Cardiac muscle cell (in vitro differentiated cells and primary cell): ENCODE results near the gene BCAS3. TPM values are rescaled to one million over a fixed set of nuclear protein-coding genes. Genes with fewer than 3 reads are reported as not detected.

Experiments
- DNase-seq, 2 donors: peaks; one replicate each; pipeline versions ENCODE4 v3.0.0 to v3.0.0-alpha.2; 2010 to 2017; ENCODE audit warnings: low read depth in 1 of 2, low spot score in 1 of 2
- H3K27ac ChIP-seq: fragments of 200-600 bp; sonication (generic); 2 replicates; pipeline ENCODE4 v1.5.1; 2016
- H3K27me3 ChIP-seq: fragments of 200-600 bp; sonication (generic); 2 replicates; pipeline ENCODE4 v1.6.0; 2016; ENCODE audit warnings: control low read depth
- H3K36me3 ChIP-seq: fragments of 200-600 bp; sonication (generic); 2 replicates; pipeline ENCODE4 v1.5.1; 2016; ENCODE audit warnings: control low read depth
- H3K4me1 ChIP-seq: fragments of 200-600 bp; sonication (generic); 2 replicates; pipeline ENCODE4 v1.8.1; 2017; ENCODE audit warnings: low read depth, mild to moderate bottlenecking, mixed run types
- H3K4me3 ChIP-seq: fragments of 200-600 bp; sonication (generic); 2 replicates; pipeline ENCODE4 v1.5.1; 2016; ENCODE audit warnings: mild to moderate bottlenecking
- H3K9me3 ChIP-seq: fragments of 200-600 bp; sonication (generic); 2 replicates; pipeline ENCODE4 v1.5.1; 2017; ENCODE audit warnings: low read depth, mild to moderate bottlenecking, control low read depth
- CTCF ChIP-seq: IDR thresholded peaks from 2 replicates; pipeline ENCODE4 v1.5.1; 2012; ENCODE audit warnings: low read depth, mild to moderate bottlenecking, low read length
- polyA plus RNA-seq: library from polyadenylated mRNA; unstranded; fragments of >200 nt; fragmentation: Nextera tagmentation; extraction: Ambion mirVana; gene quantifications from 2 replicates; pipeline ENCODE4 v1.2.1, GENCODE V29; 2016
- total RNA-seq: library from RNA; depleted of rRNA; stranded (reverse); fragments of >200 nt; gene quantifications from 2 replicates; pipeline ENCODE4 v1.2.3, GENCODE V29; 2016

The BCAS3 gene
- total and polyA plus RNA-seq, 2 experiments from 2014 or later = 36.5 to 39.6 TPM

- no peaks in the 10 kb centered on the region for H3K36me3 ChIP-seq
- H3K4me1 ChIP-seq = peaks cover 56% of the 10 kb centered on the region
- no peak for DNase-seq
- no peaks in the 10 kb centered on the region for H3K9me3 ChIP-seq
- H3K4me3 ChIP-seq = no peak overlapping the region
- H3K27ac ChIP-seq = peak overlapping the region; percentile 77
- no peak for TF ChIP-seq CTCF
- H3K27me3 ChIP-seq = no peaks in the 10 kb centered on the region
Measured at GRCh38 chr17:61313461-61314326, 636.0 kb downstream of the BCAS3 start.

DNA sequence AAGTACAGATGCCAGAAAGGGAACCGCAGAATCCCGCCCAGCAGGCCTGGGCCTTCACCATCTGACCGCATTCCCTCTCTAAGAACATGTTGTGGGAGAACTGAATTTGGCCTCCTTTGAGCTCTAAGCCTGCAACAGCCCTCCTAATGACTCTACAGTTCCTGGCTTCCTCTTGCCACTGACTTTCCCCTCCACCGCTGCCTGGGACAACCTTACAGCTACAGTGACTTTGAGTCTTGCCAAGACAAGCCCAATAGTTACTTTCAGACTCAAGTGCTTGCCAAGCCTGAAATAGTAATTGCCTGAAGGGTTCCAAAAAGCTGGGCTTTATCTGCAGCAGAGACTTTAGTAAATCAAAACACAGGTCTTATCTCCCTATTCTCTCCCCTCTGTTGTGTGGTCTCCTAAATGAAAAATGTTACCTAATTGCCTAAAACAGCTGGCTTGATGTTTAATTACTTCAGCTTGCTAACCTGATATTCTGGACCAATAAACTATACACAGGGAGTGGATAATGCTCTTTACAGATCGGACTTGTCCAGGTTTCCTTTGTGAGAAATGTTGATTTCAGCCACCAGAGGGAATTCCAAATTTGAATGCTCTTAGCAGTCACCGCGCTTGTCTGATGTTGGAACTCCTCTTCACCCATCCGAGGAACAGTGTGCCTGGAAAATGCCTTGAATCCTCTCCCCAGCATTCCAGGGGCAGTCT, 636.9 kb downstream of the BCAS3 start:
- peak; percentile 43 to 89 for DNase-seq
- H3K36me3 ChIP-seq = no peaks in the 10 kb centered on the region
- TF ChIP-seq CTCF = peak; percentile 37
- H3K27ac ChIP-seq = peak overlapping the region; percentile 77
- H3K9me3 ChIP-seq = no peaks in the 10 kb centered on the region
- H3K4me1 ChIP-seq = peaks cover 57% of the 10 kb centered on the region
- H3K27me3 ChIP-seq = no peaks in the 10 kb centered on the region
- no peak overlapping the region for H3K4me3 ChIP-seq

DNA sequence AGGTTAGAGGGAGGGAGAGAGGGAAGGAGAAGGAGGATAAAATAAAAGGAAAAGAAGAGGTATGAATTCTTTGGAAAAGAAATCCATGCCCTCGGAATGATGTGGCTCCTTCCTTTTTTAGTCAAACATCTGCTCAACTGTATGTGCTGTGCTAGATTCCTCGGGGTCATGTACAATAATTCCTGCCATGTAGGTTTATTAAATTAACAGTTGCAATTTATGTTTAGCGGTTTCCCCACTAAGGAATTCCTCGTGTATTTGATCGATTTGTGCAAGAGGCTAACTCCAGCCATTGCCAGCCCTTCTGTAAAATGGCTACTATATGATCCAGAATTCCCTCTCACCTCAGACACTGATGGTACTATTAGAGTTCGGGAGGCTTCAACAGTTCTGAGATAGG, 639.0 kb downstream of the BCAS3 start:
- Histone ChIP-seq H3K9me3 (no peaks in the 10 kb centered on the region), H3K27me3 (no peaks in the 10 kb centered on the region), H3K4me3 (no peak overlapping the region), H3K36me3 (no peaks in the 10 kb centered on the region), H3K27ac (no peak overlapping the region), H3K4me1 (peaks cover 50% of the 10 kb centered on the region)
- no peak for DNase-seq
- no peak for TF ChIP-seq CTCF

- peaks cover 51% of the 10 kb centered on the region for H3K4me1 ChIP-seq
- H3K4me3 ChIP-seq = no peak overlapping the region
- H3K36me3 ChIP-seq = no peaks in the 10 kb centered on the region
- no peak overlapping the region for H3K27ac ChIP-seq
- H3K27me3 ChIP-seq = no peaks in the 10 kb centered on the region
- no peak for TF ChIP-seq CTCF
- no peaks in the 10 kb centered on the region for H3K9me3 ChIP-seq
- no peak for DNase-seq
Measured at GRCh38 chr17:61317779-61318178, 640.1 kb downstream of the BCAS3 start.

DNA sequence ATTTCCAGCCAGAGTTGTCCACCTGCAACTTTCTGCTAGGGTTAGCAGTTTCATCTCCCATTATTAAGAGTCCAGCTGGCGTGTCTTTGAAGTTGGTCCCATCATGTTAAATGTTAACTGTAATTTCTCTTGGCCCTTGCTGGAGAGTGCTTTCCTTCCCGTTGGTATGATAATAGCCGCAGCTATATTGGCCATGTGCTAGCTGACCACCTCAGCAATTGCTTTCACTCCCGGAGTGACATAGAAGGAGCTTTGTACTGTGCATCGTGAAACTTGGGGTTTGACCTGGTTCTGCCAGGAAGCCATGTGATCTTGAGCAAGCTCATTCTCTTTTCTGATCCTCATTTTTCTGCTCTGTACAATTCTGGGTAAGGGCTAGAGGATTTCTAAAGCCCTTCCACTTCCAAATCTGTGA, 641.0 kb downstream of the BCAS3 start:
- Histone ChIP-seq H3K4me1 (peaks cover 46% of the 10 kb centered on the region), H3K27me3 (no peaks in the 10 kb centered on the region), H3K9me3 (no peaks in the 10 kb centered on the region), H3K27ac (peak overlapping the region; percentile 6), H3K4me3 (no peak overlapping the region), H3K36me3 (no peaks in the 10 kb centered on the region)
- no peak for DNase-seq
- no peak for TF ChIP-seq CTCF
